GM10266 (cell line): ENCODE results near the gene DYRK2.

Source experiments
- DNase-seq: peaks from one replicate; pipeline ENCODE4 v3.0.0; 2012; ENCODE audit errors: extremely low spot score
- TF ChIP-seq, protein P1 (sequence below): IDR thresholded peaks from 2 replicates; pipeline ENCODE4 v1.5.1; 2012; ENCODE audit warnings: mild to moderate bottlenecking, low read depth; ENCODE audit not compliant: control insufficient read depth, insufficient read depth; ENCODE audit errors: missing control alignments

Gene DYRK2

DNA sequence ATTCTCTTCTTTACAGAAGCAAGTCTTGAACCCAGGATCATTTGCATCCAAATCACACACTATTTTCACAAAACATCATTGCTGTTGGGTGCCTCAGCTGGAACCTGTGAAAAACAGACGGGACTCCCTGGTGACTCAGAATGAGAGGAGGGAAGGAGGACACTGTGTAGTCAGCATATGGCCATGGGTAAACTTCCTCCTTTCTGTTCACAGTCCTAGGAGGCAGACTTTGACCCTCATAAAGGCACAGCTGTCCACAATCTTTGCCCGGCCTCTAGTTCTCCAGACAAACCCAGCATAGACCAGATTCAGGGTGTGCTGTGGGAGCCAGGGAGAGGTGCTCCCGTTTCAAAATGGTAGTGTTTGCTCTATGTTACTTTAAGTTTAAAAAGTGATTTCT, 62.0 kb downstream of the DYRK2 start:
- DNase-seq, result peak; percentile 32
- TF ChIP-seq, protein P1, sequence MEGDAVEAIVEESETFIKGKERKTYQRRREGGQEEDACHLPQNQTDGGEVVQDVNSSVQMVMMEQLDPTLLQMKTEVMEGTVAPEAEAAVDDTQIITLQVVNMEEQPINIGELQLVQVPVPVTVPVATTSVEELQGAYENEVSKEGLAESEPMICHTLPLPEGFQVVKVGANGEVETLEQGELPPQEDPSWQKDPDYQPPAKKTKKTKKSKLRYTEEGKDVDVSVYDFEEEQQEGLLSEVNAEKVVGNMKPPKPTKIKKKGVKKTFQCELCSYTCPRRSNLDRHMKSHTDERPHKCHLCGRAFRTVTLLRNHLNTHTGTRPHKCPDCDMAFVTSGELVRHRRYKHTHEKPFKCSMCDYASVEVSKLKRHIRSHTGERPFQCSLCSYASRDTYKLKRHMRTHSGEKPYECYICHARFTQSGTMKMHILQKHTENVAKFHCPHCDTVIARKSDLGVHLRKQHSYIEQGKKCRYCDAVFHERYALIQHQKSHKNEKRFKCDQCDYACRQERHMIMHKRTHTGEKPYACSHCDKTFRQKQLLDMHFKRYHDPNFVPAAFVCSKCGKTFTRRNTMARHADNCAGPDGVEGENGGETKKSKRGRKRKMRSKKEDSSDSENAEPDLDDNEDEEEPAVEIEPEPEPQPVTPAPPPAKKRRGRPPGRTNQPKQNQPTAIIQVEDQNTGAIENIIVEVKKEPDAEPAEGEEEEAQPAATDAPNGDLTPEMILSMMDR, result no peak

DNA sequence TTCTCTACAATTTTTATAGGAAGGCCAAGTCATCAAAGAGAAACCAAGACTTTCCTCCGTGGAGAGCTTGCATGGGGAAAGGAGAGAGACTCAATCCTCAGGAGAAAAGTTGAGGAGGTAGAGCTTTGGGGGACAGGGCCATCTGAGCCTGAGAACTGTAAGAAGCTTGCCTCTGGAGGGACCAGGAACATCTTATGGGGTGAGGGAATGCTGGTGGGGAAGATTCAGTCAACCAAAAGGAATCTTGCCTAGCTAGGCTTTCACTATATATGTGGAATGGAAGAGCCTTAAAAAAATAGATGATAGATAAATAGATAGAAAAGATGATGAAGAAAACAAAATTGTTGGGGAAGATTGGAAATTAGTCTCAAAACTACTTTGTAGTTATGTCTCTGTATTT, 63.5 kb downstream of the DYRK2 start:
- DNase-seq, result no peak
- TF ChIP-seq, protein P1, result no peak

DNA sequence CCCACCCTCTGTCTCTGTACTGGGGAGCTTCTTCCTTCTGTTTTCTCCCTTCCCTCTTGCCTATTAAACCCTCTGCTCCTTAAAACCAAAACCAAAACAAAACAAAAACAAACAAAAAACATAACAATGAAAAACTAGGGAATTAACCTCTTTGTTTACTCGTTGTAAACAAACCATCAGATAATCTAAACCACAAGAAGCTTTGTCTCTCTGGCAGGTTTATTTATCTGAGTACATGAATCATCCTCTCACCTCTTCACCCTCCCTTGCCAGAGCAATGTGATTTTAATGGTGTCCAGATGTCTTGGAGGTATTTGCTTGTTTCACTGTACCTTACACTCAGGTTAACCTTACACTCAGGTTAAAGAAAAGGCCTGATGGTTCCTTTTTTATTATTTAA, 66.1 kb downstream of the DYRK2 start:
- TF ChIP-seq, protein P1, result no peak
- DNase-seq, result no peak
